Activated naive CD4-positive, alpha-beta T cell treated with anti-CD3 and anti-CD28 coated beads for 36 hours (primary cell): ENCODE results near the gene PJA2. TPM values are rescaled to one million over a fixed set of nuclear protein-coding genes. Genes with fewer than 3 reads are reported as not detected.

ENCODE experiments used
- CTCF ChIA-PET: fragments of 350-600 bp; sonication (Branson Sonifier 250); formaldehyde crosslinking; loops from one replicate; lab custom pipeline; 2021; ENCODE audit warnings: antibody characterized with exemption; lab: Charles Lee
- DNase-seq: peaks from one replicate; pipeline ENCODE4 v3.0.0-alpha.2; 2020
- H3K27ac Mint-ChIP-seq: one replicate; pipeline ENCODE4 v1.8.0; 2021; ENCODE audit warnings: mild to moderate bottlenecking, mixed read lengths
- H3K27me3 Mint-ChIP-seq: one replicate; pipeline ENCODE4 v1.8.0; 2021; ENCODE audit warnings: low read depth, mixed read lengths
- H3K36me3 Mint-ChIP-seq: one replicate; pipeline ENCODE4 v1.8.0; 2021; ENCODE audit warnings: low read depth, mixed read lengths
- H3K4me1 Mint-ChIP-seq: one replicate; pipeline ENCODE4 v1.8.0; 2021; ENCODE audit warnings: low read depth, mixed read lengths
- H3K4me3 Mint-ChIP-seq: one replicate; pipeline ENCODE4 v1.8.0; 2021; ENCODE audit warnings: mild to moderate bottlenecking, moderate library complexity, mixed read lengths
- H3K9me3 Mint-ChIP-seq: one replicate; pipeline ENCODE4 v1.8.0; 2021; ENCODE audit warnings: mixed read lengths
- intact Hi-C: fragments of 100-400 bp; cut with micrococcal nuclease; formaldehyde crosslinking; loops from one replicate; pipeline ENCODE4 v1.15.1; 2023
- total RNA-seq, 2 experiments: library from RNA; stranded (reverse); gene quantifications; one replicate each; pipeline ENCODE4 v1.2.3, GENCODE V29; 2021

The PJA2 gene
- total RNA-seq, 2 experiments from 2014 or later, result 53.1 to 56.9 TPM

DNA sequence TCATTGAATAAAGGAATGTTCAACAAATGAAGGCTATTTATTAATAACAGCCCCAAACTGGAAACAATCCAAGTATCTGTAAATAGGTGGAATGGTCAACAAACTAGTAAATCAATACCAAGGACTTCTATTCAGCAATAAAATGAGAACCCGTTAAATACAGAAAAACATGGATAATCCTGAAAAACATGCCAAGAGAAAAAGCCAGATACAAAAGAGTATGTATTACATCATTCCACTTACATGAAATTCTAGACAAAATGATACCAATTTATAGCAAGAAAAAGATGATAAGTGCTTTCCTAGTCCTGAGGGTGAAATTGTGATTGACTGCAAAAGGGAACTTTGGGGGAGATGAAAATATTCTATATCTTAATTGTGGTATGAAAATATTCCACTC lies 3.1 kb downstream of the PJA2 start:
- CTCF ChIA-PET, result no interaction called here
- Mint-ChIP-seq H3K27ac (peak overlapping the region; percentile 38), H3K36me3 (peaks cover 9% of the 10 kb centered on the region), H3K4me3 (peak overlapping the region; percentile 32), H3K9me3 (no peaks in the 10 kb centered on the region), H3K4me1 (peaks cover 54% of the 10 kb centered on the region), H3K27me3 (no peaks in the 10 kb centered on the region)
- no peak for DNase-seq
- intact Hi-C loops, result no loop called here

DNA sequence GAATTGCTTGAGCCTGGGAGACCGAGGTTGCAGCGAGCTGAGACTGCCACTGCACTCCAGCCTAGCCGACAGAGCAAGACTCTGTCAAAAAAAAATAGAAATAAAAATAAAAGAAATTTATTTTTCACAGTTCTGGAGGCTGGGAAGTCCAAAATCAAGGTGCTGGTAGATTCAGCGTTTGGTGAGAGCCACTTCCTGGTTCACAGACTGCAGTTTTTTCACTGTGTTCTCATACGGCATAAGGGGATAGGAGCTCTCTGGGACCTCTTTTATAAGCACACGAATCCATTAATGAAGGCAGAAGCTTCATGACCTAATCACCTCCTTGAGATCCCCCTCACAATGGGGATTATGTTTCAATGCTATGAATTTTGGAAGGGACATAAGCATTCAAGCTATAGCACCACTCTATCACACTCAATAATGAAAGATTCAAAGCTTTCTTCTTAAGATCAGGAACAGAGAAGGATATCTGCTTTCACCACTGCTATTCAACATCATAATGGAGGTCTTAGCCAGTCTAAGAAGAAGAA lies 5.3 kb downstream of the PJA2 start:
- Mint-ChIP-seq H3K27me3 (no peaks in the 10 kb centered on the region), H3K4me1 (peaks cover 67% of the 10 kb centered on the region), H3K36me3 (peaks cover 14% of the 10 kb centered on the region), H3K9me3 (no peaks in the 10 kb centered on the region), H3K27ac (no peak overlapping the region), H3K4me3 (no peak overlapping the region)
- CTCF ChIA-PET, result no interaction called here
- DNase-seq, result no peak
- intact Hi-C loops, result loop anchor here (2.0 kb wide), 1 partner anchor 14 kb away; no protein-coding TSS in a partner anchor

DNA sequence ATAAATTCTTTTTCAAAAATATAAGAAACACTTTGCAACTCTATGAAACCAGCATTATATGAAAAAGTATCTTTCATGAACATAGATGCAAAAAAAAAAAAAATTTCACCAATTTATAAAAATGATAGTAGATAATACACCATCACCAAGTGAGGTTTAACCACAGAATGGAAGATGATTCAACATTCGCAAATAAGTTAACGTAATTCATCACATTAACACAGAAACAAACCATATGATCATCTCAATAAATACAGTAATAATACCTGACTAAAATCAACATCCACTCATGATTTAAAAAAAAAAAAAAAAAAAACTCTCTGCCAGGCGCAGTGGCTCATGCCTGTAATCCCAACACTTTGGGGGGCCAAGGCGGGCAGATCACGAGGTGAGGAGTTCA lies 6.3 kb downstream of the PJA2 start:
- Mint-ChIP-seq H3K27me3 (no peaks in the 10 kb centered on the region), H3K4me3 (no peak overlapping the region), H3K9me3 (no peaks in the 10 kb centered on the region), H3K27ac (peak overlapping the region; percentile 30), H3K36me3 (peaks cover 7% of the 10 kb centered on the region), H3K4me1 (peaks cover 73% of the 10 kb centered on the region)
- CTCF ChIA-PET, result no interaction called here
- intact Hi-C loops, result no loop called here
- no peak for DNase-seq

DNA sequence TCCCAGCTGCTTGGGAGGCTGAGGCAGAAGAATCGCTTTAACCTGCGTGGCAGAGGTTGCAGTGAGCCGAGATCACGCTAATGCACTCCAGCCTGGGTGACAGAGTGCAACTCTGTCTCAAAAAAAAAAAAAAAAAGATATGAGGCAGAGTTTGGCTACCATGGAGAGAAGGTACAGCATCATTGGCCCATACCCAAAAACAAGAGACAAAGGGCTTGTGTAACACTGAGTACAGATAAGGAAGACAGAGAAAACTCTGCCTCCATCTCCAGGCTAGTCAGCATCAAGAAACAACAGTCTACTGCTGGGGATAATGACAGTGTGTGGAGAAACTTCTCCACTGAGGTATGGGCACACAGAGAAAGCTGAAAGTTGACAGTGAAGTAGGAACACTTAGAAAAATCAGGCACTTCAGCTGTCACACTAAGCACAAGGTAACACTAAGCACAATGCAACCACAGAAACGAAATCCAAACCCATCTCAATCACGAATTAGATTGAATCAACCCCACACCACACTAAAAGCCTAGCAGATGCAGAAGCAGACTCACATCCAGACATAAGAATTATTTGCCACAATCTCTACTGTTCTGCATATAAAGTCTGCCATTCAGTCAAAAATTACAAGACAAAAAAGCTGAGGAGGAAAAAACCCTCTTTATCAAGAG lies 10.5 kb downstream of the PJA2 start:
- peaks cover 79% of the 10 kb centered on the region for H3K4me1 Mint-ChIP-seq
- CTCF ChIA-PET, result no interaction called here
- intact Hi-C loops, result no loop called here
- DNase-seq, result no peak
- peaks cover 7% of the 10 kb centered on the region for H3K36me3 Mint-ChIP-seq
- no peak overlapping the region for H3K27ac Mint-ChIP-seq
- no peak overlapping the region for H3K4me3 Mint-ChIP-seq
- H3K9me3 Mint-ChIP-seq, result no peaks in the 10 kb centered on the region
- H3K27me3 Mint-ChIP-seq, result no peaks in the 10 kb centered on the region

GRCh38 chr5:109396965-109397364 lies 12.8 kb downstream of the PJA2 start:
- no peak for DNase-seq
- CTCF ChIA-PET, result no interaction called here
- Mint-ChIP-seq H3K4me1 (peaks cover 79% of the 10 kb centered on the region), H3K36me3 (peaks cover 15% of the 10 kb centered on the region), H3K4me3 (no peak overlapping the region), H3K27ac (no peak overlapping the region), H3K9me3 (no peaks in the 10 kb centered on the region), H3K27me3 (no peaks in the 10 kb centered on the region)
- intact Hi-C loops, result no loop called here

GRCh38 chr5:109394806-109395205 lies 15.0 kb downstream of the PJA2 start:
- Mint-ChIP-seq H3K4me1 (peaks cover 74% of the 10 kb centered on the region), H3K27me3 (no peaks in the 10 kb centered on the region), H3K27ac (no peak overlapping the region), H3K4me3 (no peak overlapping the region), H3K36me3 (peaks cover 24% of the 10 kb centered on the region), H3K9me3 (peaks cover 4% of the 10 kb centered on the region)
- CTCF ChIA-PET, result no interaction called here
- intact Hi-C loops, result no loop called here
- DNase-seq, result no peak

- no peak overlapping the region for H3K4me3 Mint-ChIP-seq
- intact Hi-C loops, result loop anchor here (2.0 kb wide), 1 partner anchor 15 kb away; no protein-coding TSS in a partner anchor
- no peak overlapping the region for H3K27ac Mint-ChIP-seq
- H3K9me3 Mint-ChIP-seq, result peaks cover 4% of the 10 kb centered on the region
- CTCF ChIA-PET, result no interaction called here
- no peaks in the 10 kb centered on the region for H3K27me3 Mint-ChIP-seq
- H3K36me3 Mint-ChIP-seq, result peaks cover 22% of the 10 kb centered on the region
- peaks cover 77% of the 10 kb centered on the region for H3K4me1 Mint-ChIP-seq
- DNase-seq, result no peak
Observed at GRCh38 chr5:109390188-109390587, 19.6 kb downstream of the PJA2 start.

GRCh38 chr5:109388407-109388806 lies 21.4 kb downstream of the PJA2 start:
- Mint-ChIP-seq H3K4me1 (peaks cover 67% of the 10 kb centered on the region), H3K9me3 (peaks cover 4% of the 10 kb centered on the region), H3K36me3 (peaks cover 20% of the 10 kb centered on the region), H3K4me3 (no peak overlapping the region), H3K27ac (no peak overlapping the region), H3K27me3 (no peaks in the 10 kb centered on the region)
- CTCF ChIA-PET, result no interaction called here
- no peak for DNase-seq
- intact Hi-C loops, result no loop called here

DNA sequence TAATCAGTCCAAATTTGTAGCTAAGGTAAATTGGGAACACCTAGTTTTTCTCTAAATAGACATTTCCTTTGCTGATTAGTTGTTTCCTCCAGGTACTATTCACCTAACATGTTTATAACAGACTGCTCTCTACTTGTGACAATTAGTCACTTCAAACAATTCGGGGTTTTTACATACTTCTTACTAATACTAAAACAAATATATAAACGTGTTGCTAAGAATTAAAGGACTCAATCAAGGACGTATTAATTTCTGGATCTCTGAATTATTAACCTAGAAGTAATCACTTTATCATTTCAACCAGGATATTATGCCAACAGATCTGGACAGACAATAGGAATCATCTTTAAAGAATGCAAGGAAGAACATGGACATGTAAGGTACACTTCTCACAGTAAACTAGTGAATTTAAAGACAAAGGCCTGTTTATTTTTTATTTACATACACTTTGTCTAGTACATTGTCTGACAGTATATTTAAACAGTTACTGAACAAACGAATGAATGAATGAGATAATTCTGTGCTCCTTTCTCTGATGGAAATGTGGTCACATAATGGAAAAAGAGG lies 22.3 kb downstream of the PJA2 start:
- CTCF ChIA-PET, result interaction anchor here (0.6 kb wide), 1 partner anchor 958 kb away, joined by 3 read pairs; no protein-coding TSS in a partner anchor
- Mint-ChIP-seq H3K9me3 (peaks cover 4% of the 10 kb centered on the region), H3K36me3 (peaks cover 16% of the 10 kb centered on the region), H3K27me3 (no peaks in the 10 kb centered on the region), H3K4me1 (peaks cover 62% of the 10 kb centered on the region), H3K4me3 (no peak overlapping the region), H3K27ac (no peak overlapping the region)
- DNase-seq, result no peak
- intact Hi-C loops, result no loop called here

DNA sequence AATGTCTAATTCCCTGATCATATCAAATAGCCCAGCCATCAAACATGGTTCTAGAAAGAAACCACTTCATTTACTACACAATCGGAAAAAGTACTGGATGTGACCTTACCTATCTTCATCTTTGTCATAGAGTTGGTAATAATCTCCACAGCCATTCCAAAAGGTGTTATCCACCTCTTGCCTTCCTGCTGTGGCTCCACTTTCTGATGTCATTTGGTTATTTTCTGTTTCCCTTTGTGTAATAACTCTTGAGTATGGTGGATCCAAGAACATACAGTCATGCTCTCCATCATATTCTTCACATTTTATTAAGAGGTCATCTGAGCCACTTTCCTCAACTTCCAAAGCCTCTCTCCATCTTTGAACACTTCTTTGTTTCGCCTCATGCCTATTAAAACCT lies 31.7 kb downstream of the PJA2 start:
- intact Hi-C loops, result loop anchor here (2.0 kb wide), 1 partner anchor 15 kb away; no protein-coding TSS in a partner anchor
- Mint-ChIP-seq H3K36me3 (peaks cover 21% of the 10 kb centered on the region), H3K4me3 (no peak overlapping the region), H3K27me3 (no peaks in the 10 kb centered on the region), H3K4me1 (peaks cover 37% of the 10 kb centered on the region), H3K27ac (no peak overlapping the region), H3K9me3 (no peaks in the 10 kb centered on the region)
- DNase-seq, result no peak
- CTCF ChIA-PET, result no interaction called here

- Mint-ChIP-seq H3K4me1 (peaks cover 49% of the 10 kb centered on the region), H3K9me3 (no peaks in the 10 kb centered on the region), H3K27ac (no peak overlapping the region), H3K27me3 (no peaks in the 10 kb centered on the region), H3K4me3 (no peak overlapping the region), H3K36me3 (peaks cover 33% of the 10 kb centered on the region)
- CTCF ChIA-PET, result no interaction called here
- no peak for DNase-seq
- intact Hi-C loops, result loop anchor here (1.0 kb wide), 1 partner anchor 65 kb away; no protein-coding TSS in a partner anchor
Observed at GRCh38 chr5:109374625-109375024, 35.1 kb downstream of the PJA2 start.

DNA sequence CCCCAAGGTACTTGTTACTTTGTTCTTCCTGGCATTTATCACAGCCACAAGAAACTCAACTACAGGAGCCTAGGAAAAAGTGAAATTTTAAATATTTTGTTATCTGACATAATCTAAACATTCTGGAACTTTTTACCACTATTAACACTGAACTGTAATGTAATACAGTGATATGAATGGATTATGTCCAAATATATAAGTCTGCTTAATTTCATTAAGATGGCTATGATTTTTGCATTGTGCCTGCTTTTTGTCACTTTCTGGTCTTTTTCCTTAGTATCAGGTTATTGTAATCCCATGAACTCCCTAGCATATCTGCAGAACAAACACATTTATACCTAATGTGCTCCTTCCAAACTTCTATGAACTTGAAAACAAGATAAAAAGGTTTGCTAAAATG lies 35.8 kb downstream of the PJA2 start:
- no peak overlapping the region for H3K4me3 Mint-ChIP-seq
- no peak for DNase-seq
- no peak overlapping the region for H3K27ac Mint-ChIP-seq
- H3K9me3 Mint-ChIP-seq, result peaks cover 2% of the 10 kb centered on the region
- peaks cover 34% of the 10 kb centered on the region for H3K36me3 Mint-ChIP-seq
- intact Hi-C loops, result loop anchor here (1.0 kb wide), 1 partner anchor 65 kb away; no protein-coding TSS in a partner anchor
- peaks cover 49% of the 10 kb centered on the region for H3K4me1 Mint-ChIP-seq
- CTCF ChIA-PET, result interaction anchor here (0.7 kb wide), 1 partner anchor 8 kb away, joined by 3 read pairs; no protein-coding TSS in a partner anchor
- no peaks in the 10 kb centered on the region for H3K27me3 Mint-ChIP-seq

- intact Hi-C loops, result no loop called here
- DNase-seq, result no peak
- Mint-ChIP-seq H3K27ac (no peak overlapping the region), H3K4me3 (no peak overlapping the region), H3K4me1 (peaks cover 34% of the 10 kb centered on the region), H3K9me3 (peaks cover 11% of the 10 kb centered on the region), H3K36me3 (peaks cover 44% of the 10 kb centered on the region), H3K27me3 (no peaks in the 10 kb centered on the region)
- CTCF ChIA-PET, result no interaction called here
Observed at GRCh38 chr5:109370343-109370742, 39.4 kb downstream of the PJA2 start.
